C4-2B (cell line): ENCODE results near the gene MTA2.

Experiments
- ZFX ChIP-seq: fragments of 450-650 bp; IDR thresholded peaks from 2 replicates; pipeline ENCODE4 v1.6.1; 2017
- TF ChIP-seq, protein P1 (sequence below): fragments of 450-650 bp; conservative IDR thresholded peaks from 2 replicates; pipeline ENCODE4 v1.5.1; 2017; ENCODE audit warnings: mild to moderate bottlenecking

DNA sequence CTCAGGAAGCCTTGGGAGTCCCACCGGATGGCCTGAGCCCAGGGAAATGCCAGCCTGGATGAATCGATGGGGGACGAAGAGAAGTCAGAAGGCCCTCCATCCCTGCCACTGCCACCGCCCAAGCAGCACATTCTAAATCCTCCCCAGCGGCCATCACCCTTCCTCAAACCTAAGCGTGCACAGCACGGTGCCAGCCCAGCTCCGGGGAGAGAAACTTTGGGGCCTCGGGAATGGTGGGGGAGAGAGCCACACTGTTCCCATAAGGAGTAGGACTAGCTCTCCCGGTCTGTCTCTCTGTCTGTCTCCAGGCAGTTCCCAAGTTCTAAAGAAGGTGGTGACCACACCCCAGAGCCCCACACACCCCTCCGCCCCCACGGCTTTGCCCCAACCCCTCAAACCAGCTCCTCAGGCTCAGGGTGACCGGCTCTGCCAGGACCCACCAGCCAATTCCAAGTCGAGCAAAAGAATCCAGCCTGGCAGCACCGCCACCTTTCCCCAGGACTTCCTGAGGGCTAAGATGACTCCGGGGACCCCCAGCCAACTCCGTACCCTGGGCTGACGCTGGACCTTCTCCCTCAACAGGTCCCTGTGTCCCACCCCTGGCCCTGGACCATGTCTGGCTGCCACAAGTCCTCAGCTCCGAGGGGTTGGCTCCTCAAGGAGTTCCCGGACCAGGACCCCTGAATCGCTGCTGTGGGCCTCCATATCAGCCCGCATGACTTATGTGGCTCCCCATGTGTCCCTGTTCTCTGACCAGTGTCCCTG, 57.8 kb downstream of the MTA2 start:
- TF ChIP-seq, protein P1, sequence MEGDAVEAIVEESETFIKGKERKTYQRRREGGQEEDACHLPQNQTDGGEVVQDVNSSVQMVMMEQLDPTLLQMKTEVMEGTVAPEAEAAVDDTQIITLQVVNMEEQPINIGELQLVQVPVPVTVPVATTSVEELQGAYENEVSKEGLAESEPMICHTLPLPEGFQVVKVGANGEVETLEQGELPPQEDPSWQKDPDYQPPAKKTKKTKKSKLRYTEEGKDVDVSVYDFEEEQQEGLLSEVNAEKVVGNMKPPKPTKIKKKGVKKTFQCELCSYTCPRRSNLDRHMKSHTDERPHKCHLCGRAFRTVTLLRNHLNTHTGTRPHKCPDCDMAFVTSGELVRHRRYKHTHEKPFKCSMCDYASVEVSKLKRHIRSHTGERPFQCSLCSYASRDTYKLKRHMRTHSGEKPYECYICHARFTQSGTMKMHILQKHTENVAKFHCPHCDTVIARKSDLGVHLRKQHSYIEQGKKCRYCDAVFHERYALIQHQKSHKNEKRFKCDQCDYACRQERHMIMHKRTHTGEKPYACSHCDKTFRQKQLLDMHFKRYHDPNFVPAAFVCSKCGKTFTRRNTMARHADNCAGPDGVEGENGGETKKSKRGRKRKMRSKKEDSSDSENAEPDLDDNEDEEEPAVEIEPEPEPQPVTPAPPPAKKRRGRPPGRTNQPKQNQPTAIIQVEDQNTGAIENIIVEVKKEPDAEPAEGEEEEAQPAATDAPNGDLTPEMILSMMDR = no peak
- no peak for TF ChIP-seq ZFX
